Measurements from ENCODE around the gene SYT2.

DNA sequence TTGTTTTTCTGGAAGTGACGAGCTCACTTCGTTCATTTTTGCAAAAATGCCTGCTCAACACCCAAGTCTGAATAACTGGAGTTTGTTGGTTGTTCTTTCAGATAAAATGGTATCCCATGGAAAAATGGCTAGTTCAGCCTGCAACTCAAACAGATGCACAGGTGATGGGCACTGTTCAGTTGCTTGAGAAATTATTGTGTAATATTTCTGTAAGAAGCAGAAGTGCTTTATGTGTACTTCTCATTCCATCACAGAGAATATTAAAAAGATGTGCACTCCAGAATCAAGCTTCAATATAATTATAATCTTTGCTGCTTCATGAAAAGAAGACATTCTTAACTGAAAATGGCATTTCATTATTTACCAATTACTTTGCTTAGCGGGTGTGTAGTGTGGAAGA, 9.1 kb downstream of the SYT2 start:
- TF ChIP-seq CTCF (IDR thresholded peaks at IDR 0.05), result no peak
- TF ChIP-seq ZFX (IDR thresholded peaks at IDR 0.05; ENCODE audit: borderline replicate concordance), result no peak
